Transverse colon (tissue), 4 donors: Measurements from ENCODE around the gene AACS.
"Not testable (repeated sequence)": the region's sequence is repeated elsewhere in the genome, so short reads cannot be mapped to it uniquely, and the experiment has no call there.

Experiments
- CTCF ChIP-seq, 5 experiments: fragments of 200-600 bp in 3 of 5; fragments of 450-650 bp in 2 of 5; sonication (generic) in 3 of 5; IDR thresholded peaks; 1 replicate in 2 of 5; 2 replicates in 3 of 5; pipeline ENCODE4 v1.5.1; 2016 to 2017; ENCODE audit warnings: antibody characterized with exemption in 5 of 5, inconsistent platforms in 3 of 5, mild to moderate bottlenecking in 2 of 5, moderate library complexity in 1 of 5
- POLR2A ChIP-seq: fragments of 450-650 bp; IDR thresholded peaks from one replicate; pipeline ENCODE4 v1.6.1; 2016; ENCODE audit warnings: antibody characterized with exemption, mild to moderate bottlenecking, moderate library complexity
- POLR2AphosphoS5 ChIP-seq, 3 donors: sonication (generic); formaldehyde crosslinking; IDR thresholded peaks; one replicate each; pipeline ENCODE4 v1.6.1; 2016; ENCODE audit warnings: antibody characterized with exemption in 3 of 3

DNA sequence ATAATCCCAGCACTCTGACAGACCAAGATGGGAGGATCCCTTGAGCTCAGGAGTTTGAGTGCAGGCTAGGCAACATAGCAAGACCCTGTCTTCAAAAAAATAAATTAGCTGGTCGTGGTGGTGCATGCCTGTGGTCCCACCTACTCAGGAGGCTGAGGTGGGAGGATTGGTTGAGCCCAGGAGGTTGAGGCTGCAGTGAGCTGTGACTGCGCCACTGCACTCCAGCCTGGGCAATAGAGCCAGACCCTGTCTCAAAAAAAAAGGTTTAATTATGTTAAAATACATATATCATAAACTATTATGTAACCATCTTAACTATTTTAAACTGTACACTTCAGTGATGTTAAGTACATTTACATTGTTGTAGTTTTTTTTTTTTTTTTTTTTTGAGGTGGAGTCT is 9.1 kb downstream of the AACS start:
- not testable (repeated sequence) for TF ChIP-seq CTCF (IDR thresholded peaks at IDR 0.05); POLR2A; POLR2AphosphoS5 (IDR thresholded peaks at IDR 0.05)
